Motor neuron (in vitro differentiated cells): ENCODE results near the gene ZYG11B. TPM values are rescaled to one million over a fixed set of nuclear protein-coding genes. Genes with fewer than 3 reads are reported as not detected.
"Not testable (repeated sequence)": the region's sequence is repeated elsewhere in the genome, so short reads cannot be mapped to it uniquely, and the experiment has no call there.

Source experiments
- ATAC-seq, 8 experiments: fragments of 200-7000 bp; cut with Tn5 transposase; replicated peaks in 6 of 8; 2 replicates each; pipeline ENCODE4 v1.8.0; 2021; ENCODE audit warnings: mild to moderate bottlenecking in 8 of 8, moderate library complexity in 8 of 8
- H3K27ac ChIP-seq, 2 donors: fragments of 250-450 bp; sonication (Bioruptor Pico); 2 replicates each; pipeline ENCODE4 v1.9.0; 2021; ENCODE audit warnings: antibody characterized with exemption in 2 of 2, mild to moderate bottlenecking in 2 of 2, moderate library complexity in 1 of 2
- H3K4me1 ChIP-seq, 2 donors: fragments of 250-450 bp; sonication (Bioruptor Pico); replicated peaks in 1 of 2; 2 replicates each; pipeline ENCODE4 v1.6.1; 2021; ENCODE audit warnings: antibody characterized with exemption in 2 of 2, mild to moderate bottlenecking in 2 of 2, moderate library complexity in 1 of 2
- H3K4me3 ChIP-seq, 5 donors: fragments of 250-450 bp; sonication (Bioruptor Pico); 2 replicates each; pipeline ENCODE4 v1.9.0; 2021; ENCODE audit warnings: antibody characterized with exemption in 5 of 5, mild to moderate bottlenecking in 5 of 5, moderate library complexity in 4 of 5
- WGBS, 10 experiments: fragments of 450-650 bp; shearing (Covaris generic); methylation state at CpG; one replicate each; pipeline ENCODE4 v1.0.0; 2022; 5-methylcytosine and 5-hydroxymethylcytosine counted together
- in situ Hi-C, 9 experiments: fragments of 400-800 bp; cut with MboI; loops; one replicate each; pipeline ENCODE4 v1.15.0; 2021; ENCODE audit warnings: low sequenced_read_pairs in 9 of 9, low pct_unique_long_range_greater_than_20kb in 2 of 9; ENCODE audit not compliant: unreplicated experiment in 9 of 9
- total RNA-seq, 8 experiments: library from RNA; unstranded; fragments of 300-600 nt; gene quantifications; 2 replicates each; pipeline versions ENCODE4 v1.2.3 to v1.2.4, GENCODE V29; 2022

The ZYG11B gene
- 10 to 100 TPM; 15.4 to 43.1 (median 31.3) TPM for total RNA-seq

DNA sequence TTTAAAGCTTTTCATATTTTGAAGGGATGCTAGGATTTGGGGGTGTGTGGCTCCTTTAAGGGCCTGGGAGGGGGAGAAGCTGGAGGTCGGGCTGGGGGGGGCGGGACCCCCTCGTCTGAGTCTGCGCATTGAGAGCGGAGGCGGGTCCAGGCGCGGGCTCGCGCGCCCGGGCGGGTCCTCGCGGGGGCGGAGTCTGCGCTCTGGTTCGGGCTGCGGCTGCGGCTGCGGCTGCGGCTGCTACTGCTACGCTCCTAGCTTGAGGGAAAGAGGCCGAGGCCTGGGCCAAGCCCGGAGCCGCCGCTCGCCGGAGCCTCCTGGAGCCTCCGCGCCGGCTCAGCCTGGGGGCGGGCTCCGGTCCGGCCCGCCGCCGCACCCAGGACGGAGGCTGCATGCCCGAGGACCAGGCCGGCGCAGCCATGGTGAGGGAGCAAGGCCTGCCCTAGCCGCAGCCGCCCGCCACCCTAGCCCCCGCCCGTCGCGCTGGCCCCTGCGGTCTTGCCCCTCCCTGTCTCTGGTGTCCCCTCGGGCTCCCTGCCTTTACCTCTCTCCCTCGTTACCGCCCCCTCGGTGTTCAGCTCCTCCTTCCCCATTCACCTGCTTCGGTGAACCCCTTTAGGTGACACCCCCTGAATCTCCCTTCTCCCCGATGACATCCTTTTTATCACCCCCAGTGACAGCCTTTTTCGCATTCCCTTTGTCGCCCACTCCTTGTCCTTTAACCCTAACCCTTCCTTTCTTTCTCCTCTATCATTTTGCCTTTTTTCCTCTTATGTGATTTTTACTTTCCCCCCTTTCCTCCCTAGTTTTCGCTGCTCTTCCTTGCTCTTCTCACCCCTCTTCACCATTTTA is at the start of gene ZYG11B:
TSS of gene ZYG11B (plus strand) at position 189 of the 849 bp plus-strand sequence. CDS start at position 390, 201 bp downstream.
- Histone ChIP-seq H3K27ac (peak within 1 kb of the TSS; percentile 89 to 94), H3K4me1 (peaks cover 12% of the 10 kb centered on the region in 2 donors), H3K4me3 (peak within 1 kb of the TSS; percentile 68 to 94 (median 78))
- peak; percentile 95 to 98 (median 97) for ATAC-seq
- 0 to 20% (median 1%) methylated on average over 3 to 7 of the region's 59 CpGs; no CpG with 5 or more reads in 2 of the 10 experiments for WGBS, 10 experiments
- in situ Hi-C loops = loop anchor here in 1 of 9 experiments (25.0 kb wide), 1 partner anchor 461 kb away; the partner anchor contains the start of gene CPT2

GRCh38 chr1:52677076-52677806 is 49.0 kb upstream of the ZYG11B start:
- in situ Hi-C loops = loop anchor here in 3 of 9 experiments (25.0 kb wide), 3 partner anchors 190 to 240 kb away; no protein-coding TSS in a partner anchor

GRCh38 chr1:52679048-52679447 is 47.2 kb upstream of the ZYG11B start:
- WGBS, 10 experiments = 29 to 80% methylated on average over 1 of the region's 1 CpG; no CpG with 5 or more reads in 8 of the 10 experiments
- in situ Hi-C loops = loop anchor here in 3 of 9 experiments (25.0 kb wide), 3 partner anchors 192 to 242 kb away; no protein-coding TSS in a partner anchor
- peaks cover 10 to 19% of the 10 kb centered on the region in 2 donors for H3K4me1 ChIP-seq
- ATAC-seq = no peak
- no peak overlapping the region for H3K4me3 ChIP-seq
- no peak overlapping the region for H3K27ac ChIP-seq

More at GRCh38 chr1:52677076-52677806, 49.0 kb upstream of the ZYG11B start:
- WGBS, 10 experiments = 22 to 100% (median 81%) methylated on average over 2 to 6 of the region's 6 CpGs
- H3K27ac ChIP-seq = no peak overlapping the region
- ATAC-seq = peak in 3 of 8 experiments; percentile 91 to 97 (median 95)
- H3K4me3 ChIP-seq = no peak overlapping the region
- peaks cover 10 to 19% of the 10 kb centered on the region in 2 donors for H3K4me1 ChIP-seq

DNA sequence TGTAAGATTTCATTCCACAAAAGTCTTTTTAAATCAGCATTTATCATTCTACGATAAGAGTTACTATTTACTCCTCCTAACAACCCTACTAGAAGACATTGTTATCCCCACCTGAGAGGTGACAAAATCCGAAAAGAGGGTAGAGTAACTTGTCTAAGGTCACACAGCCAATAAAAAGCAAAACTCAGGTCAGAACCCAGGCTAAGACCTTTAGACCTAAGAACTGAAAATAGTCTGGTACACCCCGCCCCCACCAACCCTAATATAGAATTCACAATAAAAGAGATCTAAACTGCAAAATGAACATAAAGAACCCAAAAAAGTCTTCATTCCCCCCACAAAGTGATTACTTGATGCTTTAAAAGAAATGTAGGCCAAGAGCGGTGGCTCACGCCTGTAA is 46.8 kb upstream of the ZYG11B start:
- ATAC-seq = no peak
- Histone ChIP-seq H3K4me1 (peaks cover 6 to 15% of the 10 kb centered on the region in 2 donors), H3K27ac (no peak overlapping the region), H3K4me3 (no peak overlapping the region)
- 67 to 100% (median 90%) methylated on average over 1 to 5 of the region's 5 CpGs; no CpG with 5 or more reads in 2 of the 10 experiments for whole genome bisulfite sequencing, 10 experiments
- in situ Hi-C loops = loop anchor here in 3 of 9 experiments (25.0 kb wide), 3 partner anchors 192 to 242 kb away; no protein-coding TSS in a partner anchor

- in situ Hi-C loops = loop anchor here in 3 of 9 experiments (25.0 kb wide), 3 partner anchors 193 to 243 kb away; no protein-coding TSS in a partner anchor
- Histone ChIP-seq H3K4me1 (peaks cover 0 to 7% of the 10 kb centered on the region in 2 donors), H3K27ac (no peak overlapping the region), H3K4me3 (no peak overlapping the region)
- 50 to 100% (median 86%) methylated on average over 2 to 3 of the region's 3 CpGs; no CpG with 5 or more reads in 2 of the 10 experiments for WGBS, 10 experiments
- no peak for ATAC-seq
Observed at GRCh38 chr1:52680353-52680752, 45.9 kb upstream of the ZYG11B start.

DNA sequence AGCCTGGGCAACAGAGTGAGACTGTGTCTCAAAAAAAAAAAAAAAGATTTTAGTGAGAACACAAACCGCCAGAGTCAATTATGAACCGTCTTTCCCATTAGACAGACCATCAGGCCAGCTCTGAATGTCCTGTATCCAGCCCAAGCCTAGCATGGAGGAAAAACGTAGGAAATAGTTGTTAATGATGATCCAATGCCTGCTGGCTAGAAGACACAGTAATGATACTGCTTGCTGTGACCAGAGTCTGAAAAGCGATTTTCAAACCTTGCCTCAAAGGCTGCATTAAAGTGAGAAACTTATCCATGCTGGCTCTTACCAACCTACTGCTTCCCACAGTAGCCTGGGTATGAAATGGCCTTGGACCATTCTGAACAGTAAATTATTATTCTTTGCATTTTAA is 45.1 kb upstream of the ZYG11B start:
- Histone ChIP-seq H3K4me3 (no peak overlapping the region), H3K27ac (no peak overlapping the region), H3K4me1 (peaks cover 0 to 9% of the 10 kb centered on the region in 2 donors)
- in situ Hi-C loops = loop anchor here in 3 of 9 experiments (25.0 kb wide), 3 partner anchors 194 to 244 kb away; no protein-coding TSS in a partner anchor
- WGBS, 10 experiments = 88 to 100% (median 92%) methylated on average over 1 to 4 of the region's 4 CpGs; no CpG with 5 or more reads in 1 of the 10 experiments
- no peak for ATAC-seq

DNA sequence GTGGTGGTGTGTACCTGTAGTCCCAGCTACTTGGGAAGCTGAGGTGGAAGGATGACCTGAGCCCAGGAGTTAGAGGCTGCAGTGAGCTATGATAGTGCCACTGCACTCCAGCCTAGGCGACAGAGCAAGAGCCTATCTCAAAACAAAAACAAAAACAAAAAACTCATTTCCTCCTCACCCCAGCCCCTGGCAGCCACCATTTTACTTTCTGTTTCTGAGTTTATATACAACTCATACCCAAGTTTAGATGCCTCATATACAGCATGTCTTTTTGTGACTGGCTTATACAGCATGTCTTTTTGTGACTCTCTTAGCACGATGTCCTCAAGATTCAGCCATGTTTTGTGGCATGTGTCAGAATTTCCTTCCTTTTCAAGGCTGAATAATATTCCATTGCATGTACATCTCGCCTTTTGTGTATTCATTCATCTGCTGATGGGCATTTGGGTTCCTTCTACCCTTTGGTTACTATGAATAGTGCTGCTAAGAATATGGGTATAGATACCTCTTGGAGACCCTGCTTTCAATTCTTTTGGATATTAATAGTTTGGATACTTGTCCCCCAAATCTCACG is 42.8 kb upstream of the ZYG11B start:
- 90 to 100% (median 98%) methylated on average over 1 to 4 of the region's 4 CpGs; no CpG with 5 or more reads in 1 of the 10 experiments for whole genome bisulfite sequencing, 10 experiments
- Histone ChIP-seq H3K4me1 (peaks cover 0 to 9% of the 10 kb centered on the region in 2 donors), H3K27ac (no peak overlapping the region), H3K4me3 (no peak overlapping the region)
- no peak for ATAC-seq
- in situ Hi-C loops = loop anchor here in 3 of 9 experiments (25.0 kb wide), 3 partner anchors 196 to 246 kb away; no protein-coding TSS in a partner anchor

- 80 to 100% (median 80%) methylated on average over 1 of the region's 1 CpG; no CpG with 5 or more reads in 7 of the 10 experiments for WGBS, 10 experiments
- no peak for ATAC-seq
- Histone ChIP-seq H3K4me3 (no peak overlapping the region), H3K27ac (no peak overlapping the region), H3K4me1 (peaks cover 0 to 3% of the 10 kb centered on the region in 2 donors)
- in situ Hi-C loops = loop anchor here in 3 of 9 experiments (25.0 kb wide), 3 partner anchors 197 to 247 kb away; no protein-coding TSS in a partner anchor
Observed at GRCh38 chr1:52684545-52684944, 41.7 kb upstream of the ZYG11B start.

- not testable (repeated sequence) for H3K4me1 ChIP-seq, H3K27ac ChIP-seq
- H3K4me3 ChIP-seq = peak overlapping the region in 1 of 5 donors; percentile 3
- WGBS, 10 experiments = 0 to 100% (median 44%) methylated on average over 1 to 9 of the region's 17 CpGs; no CpG with 5 or more reads in 4 of the 10 experiments
- in situ Hi-C loops = loop anchor here in 3 of 9 experiments (25.0 kb wide), 3 partner anchors 199 to 249 kb away; no protein-coding TSS in a partner anchor
- peak; percentile 90 to 95 (median 92) for ATAC-seq
Observed at GRCh38 chr1:52686261-52686751, 39.9 kb upstream of the ZYG11B start.

GRCh38 chr1:52686830-52687229 is 39.4 kb upstream of the ZYG11B start:
- in situ Hi-C loops = loop anchor here in 3 of 9 experiments (25.0 kb wide), 3 partner anchors 200 to 250 kb away; no protein-coding TSS in a partner anchor

DNA sequence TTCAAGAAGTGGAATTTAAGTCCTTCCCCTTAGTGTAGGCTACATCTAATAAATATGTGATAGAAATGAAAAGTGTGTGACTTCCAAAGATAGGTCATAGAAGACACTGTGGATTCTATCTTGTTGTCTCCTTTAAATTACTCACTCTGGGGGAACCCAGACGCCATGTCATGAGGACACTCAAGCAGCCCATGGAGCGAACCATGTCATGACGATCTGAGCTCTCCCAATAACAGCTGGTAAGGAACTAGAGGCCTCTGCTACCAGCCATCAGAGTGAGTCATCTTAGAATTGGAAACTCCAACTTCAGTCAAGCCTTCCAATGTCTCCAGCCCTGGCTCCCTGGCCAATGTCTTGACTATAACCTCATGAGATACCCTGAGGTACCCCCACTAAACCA is 34.4 kb upstream of the ZYG11B start:
- H3K4me3 ChIP-seq = no peak overlapping the region
- in situ Hi-C loops = loop anchor here in 3 of 9 experiments (25.0 kb wide), 3 partner anchors 205 to 255 kb away; no protein-coding TSS in a partner anchor
- WGBS, 10 experiments = 60 to 100% (median 92%) methylated on average over 1 to 3 of the region's 3 CpGs; no CpG with 5 or more reads in 3 of the 10 experiments
- ATAC-seq = no peak
- no peaks in the 10 kb centered on the region for H3K4me1 ChIP-seq
- no peak overlapping the region for H3K27ac ChIP-seq

More at GRCh38 chr1:52686830-52687229, 39.4 kb upstream of the ZYG11B start:
- H3K27ac ChIP-seq = no peak overlapping the region
- H3K4me3 ChIP-seq = no peak overlapping the region
- H3K4me1 ChIP-seq = peaks cover 0 to 3% of the 10 kb centered on the region in 2 donors
- no peak for ATAC-seq
- WGBS, 10 experiments = 89 to 100% (median 96%) methylated on average over 1 to 5 of the region's 5 CpGs; no CpG with 5 or more reads in 1 of the 10 experiments
